LNCAP (cell line): ENCODE data around the gene PSAP.

Source experiments
- TF ChIP-seq, protein P1 (sequence below): fragments of 450-650 bp; IDR thresholded peaks from 2 replicates; pipeline ENCODE4 v1.5.1; 2017; ENCODE audit warnings: mild to moderate bottlenecking

Gene PSAP

DNA sequence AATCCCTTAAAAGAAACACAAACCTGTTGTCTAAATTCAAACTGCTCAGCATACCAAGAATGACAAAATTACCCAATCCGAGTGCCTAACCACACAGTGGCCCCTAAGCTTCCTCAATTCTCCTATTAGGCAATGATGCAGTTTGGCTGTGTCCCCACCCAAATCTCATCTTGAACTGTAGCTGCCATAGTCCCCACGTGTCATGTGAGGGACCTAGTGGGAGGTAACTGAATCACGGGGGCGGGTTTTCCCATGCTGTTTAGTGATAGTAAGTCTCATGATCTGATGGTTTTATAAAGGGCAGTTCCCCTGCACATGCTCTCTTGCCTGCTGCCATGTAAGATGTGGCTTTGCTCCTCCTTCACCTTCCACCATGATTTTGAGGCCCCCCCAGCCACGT, 21.9 kb downstream of the PSAP start:
- TF ChIP-seq, protein P1, sequence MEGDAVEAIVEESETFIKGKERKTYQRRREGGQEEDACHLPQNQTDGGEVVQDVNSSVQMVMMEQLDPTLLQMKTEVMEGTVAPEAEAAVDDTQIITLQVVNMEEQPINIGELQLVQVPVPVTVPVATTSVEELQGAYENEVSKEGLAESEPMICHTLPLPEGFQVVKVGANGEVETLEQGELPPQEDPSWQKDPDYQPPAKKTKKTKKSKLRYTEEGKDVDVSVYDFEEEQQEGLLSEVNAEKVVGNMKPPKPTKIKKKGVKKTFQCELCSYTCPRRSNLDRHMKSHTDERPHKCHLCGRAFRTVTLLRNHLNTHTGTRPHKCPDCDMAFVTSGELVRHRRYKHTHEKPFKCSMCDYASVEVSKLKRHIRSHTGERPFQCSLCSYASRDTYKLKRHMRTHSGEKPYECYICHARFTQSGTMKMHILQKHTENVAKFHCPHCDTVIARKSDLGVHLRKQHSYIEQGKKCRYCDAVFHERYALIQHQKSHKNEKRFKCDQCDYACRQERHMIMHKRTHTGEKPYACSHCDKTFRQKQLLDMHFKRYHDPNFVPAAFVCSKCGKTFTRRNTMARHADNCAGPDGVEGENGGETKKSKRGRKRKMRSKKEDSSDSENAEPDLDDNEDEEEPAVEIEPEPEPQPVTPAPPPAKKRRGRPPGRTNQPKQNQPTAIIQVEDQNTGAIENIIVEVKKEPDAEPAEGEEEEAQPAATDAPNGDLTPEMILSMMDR: no peak

DNA sequence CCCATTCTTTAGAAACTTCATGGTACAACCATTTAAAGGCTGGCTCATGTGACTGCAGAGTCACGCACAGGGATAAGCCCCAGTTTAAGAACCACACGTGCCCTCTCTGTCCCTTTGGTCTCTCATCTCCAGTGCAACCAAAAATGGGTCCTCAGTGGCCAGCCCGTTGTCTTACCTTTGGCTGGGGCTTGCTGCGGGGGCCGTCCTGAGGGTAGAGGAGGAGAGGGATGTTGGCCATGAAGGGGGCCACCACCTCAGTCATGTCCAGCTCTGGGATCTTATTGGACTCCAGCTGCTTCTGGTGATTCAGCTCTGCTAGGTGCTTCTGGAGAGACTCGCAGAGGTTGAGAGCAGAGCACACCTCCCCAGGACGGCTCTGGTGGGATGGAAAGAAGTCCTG, 22.3 kb downstream of the PSAP start:
- TF ChIP-seq, protein P1: no peak

DNA sequence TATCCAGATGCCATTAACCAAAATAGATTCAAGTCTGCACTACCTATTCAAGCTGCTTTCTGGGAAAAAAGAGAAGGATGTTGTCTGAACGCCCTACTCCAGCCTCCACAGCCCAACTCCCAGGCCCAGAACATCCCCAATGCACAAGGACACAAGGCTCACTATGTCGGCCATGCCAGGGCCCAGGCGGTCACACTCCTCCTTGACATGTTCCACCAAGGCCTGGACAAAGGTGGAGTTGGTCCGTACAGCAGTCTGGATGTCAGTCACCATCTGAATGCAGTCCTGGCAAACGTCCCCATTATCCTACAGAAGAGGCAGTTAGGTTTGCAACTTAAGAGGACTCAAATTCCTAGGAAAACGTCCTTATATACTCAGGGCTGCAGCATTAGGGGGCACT, 23.2 kb downstream of the PSAP start:
- TF ChIP-seq, protein P1: no peak

DNA sequence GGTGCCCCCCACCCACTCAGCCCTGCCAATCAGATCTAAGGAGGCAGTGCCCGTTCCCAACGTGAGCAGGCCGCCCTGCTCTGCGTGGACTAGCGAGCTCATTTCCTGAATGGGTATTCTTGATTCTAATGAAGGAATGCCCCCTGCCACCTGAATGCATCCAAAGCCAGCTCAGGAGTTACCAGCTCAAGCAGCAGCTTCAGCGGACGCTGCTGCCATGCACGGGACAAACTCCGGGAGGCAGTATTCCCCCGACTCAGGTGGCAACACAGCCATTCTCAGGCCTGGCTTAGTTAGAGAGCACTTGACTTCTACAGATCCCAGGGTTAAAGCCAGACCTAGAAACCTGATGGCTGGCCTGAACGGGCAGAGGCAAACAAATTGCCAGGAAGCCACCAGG, 25.8 kb downstream of the PSAP start:
- TF ChIP-seq, protein P1: no peak

DNA sequence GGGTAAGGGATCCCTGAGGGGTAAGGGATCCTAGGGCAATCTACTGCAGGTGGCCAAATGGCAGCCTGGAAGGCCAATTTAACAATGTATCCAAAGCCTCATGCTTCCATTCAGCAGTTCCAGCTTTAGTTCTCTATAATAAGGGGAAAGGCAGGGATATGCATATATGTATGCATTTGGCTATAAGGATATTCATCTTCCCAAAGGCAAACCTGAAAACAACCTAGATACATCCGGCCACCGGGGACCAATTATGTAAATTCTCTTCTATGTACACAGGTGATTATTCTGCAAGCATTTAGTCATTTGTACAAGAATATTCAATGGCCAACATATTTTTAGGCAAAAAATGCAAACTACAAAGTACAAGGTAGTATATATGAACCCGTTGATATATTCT, 26.7 kb downstream of the PSAP start:
- TF ChIP-seq, protein P1: no peak

DNA sequence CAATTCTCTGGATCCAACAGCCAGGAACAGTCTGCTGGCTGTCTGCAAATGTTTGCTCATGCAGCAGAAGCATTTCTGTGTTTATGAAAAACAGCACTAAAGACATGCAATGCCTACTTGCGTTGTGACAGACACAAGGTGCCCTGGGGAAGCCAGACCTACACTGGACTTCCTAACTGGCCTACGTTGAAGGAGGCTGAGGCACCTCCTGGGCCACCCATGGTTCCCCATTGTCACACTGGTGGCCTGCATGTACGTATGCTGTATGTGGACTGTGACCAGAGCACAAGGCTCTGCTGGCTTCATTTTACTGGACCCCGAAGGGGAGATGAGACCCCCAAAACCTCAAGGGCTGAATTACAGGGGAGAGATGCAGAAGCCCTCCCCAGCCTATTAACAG, 27.7 kb downstream of the PSAP start:
- TF ChIP-seq, protein P1: no peak

DNA sequence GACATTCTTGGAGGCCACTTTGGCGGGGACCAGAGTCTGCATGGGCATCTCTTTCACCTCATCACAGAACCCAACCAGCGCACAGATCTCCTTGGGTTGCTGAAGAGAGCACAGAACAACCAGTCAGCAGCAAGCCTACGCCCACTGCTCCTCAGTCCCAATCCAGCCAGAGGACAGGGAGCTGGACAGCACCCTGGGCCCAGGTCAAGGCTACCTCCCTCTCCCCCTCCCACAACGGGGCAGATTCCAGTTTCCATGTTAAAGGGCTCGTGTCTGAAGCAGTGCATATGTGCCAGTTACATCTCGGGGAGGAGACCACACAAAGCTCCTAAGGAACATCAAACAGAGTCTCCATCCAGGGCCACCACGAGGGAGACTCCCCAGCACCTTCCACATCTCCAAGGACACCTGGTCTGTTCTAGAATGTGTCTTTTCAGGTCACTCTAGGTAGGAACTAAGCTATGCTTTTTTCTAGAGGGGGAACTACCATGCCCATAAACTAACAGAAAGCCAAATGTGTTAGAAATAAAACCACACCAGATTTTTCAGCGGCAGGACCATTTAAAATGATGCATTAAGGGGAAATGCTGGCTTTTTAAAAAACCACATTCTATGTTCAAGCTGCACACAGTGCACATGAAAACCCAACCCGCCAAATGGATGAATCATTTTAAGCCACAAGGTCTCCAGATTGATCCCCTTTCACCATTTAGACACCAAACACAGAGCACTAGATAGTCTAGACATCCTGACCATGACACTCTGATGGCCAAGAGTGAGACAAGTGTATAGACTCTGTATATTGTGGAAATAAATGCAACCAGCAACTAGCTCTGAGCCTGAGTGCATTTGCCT, 28.9 kb downstream of the PSAP start:
- TF ChIP-seq, protein P1: no peak
